HG02870 (cell line): ENCODE data around the gene SZT2.
"Not testable (repeated sequence)": the region's sequence is repeated elsewhere in the genome, so short reads cannot be mapped to it uniquely, and the experiment has no call there.

Source experiments
- ATAC-seq: cut with Tn5 transposase; IDR thresholded peaks from one replicate; pipeline ENCODE4 v1.9.1; 2021; ENCODE audit warnings: mild to moderate bottlenecking, moderate library complexity; ENCODE audit not compliant: unreplicated experiment

Gene SZT2

DNA sequence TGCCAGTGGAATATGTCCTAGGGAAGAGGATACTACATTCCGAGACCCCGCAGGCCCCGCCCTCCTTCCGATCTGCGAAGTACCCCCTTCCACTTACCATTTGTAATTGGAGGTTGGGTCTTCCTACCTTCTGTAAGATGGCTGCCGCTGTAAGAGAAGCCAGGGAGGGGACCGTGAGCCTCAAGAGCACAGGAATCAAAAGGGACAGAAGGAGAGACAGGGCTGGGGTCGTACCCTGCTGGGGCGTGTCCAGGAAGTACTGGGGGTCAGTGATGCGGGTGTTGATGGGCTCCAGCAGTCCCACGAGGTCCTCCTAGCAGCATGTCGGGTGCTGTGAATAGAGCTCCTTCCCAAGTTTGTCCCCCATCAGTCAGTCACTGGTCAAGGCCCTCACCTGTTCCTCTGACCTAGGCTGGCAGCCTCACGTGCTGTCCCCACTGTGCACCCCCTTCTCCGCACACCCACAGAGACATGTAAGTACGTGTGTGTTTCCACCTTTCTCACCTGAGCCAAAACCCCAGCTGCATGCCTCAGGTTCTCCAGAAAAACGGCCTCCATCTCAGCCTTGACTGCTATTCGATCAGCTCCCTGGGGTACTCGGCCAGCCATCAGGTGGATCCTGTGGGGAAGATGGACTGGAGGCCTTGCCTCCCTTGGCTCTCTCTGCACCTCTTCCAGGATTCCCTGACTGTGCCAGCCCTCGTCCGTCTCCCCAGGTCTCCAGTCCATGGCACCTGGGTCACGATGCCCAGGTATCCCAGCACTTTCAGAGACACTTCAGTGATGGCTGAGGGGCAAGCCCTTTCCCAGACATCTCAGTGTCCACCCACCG, 62.2 kb downstream of the SZT2 start:
- ATAC-seq, result no peak

DNA sequence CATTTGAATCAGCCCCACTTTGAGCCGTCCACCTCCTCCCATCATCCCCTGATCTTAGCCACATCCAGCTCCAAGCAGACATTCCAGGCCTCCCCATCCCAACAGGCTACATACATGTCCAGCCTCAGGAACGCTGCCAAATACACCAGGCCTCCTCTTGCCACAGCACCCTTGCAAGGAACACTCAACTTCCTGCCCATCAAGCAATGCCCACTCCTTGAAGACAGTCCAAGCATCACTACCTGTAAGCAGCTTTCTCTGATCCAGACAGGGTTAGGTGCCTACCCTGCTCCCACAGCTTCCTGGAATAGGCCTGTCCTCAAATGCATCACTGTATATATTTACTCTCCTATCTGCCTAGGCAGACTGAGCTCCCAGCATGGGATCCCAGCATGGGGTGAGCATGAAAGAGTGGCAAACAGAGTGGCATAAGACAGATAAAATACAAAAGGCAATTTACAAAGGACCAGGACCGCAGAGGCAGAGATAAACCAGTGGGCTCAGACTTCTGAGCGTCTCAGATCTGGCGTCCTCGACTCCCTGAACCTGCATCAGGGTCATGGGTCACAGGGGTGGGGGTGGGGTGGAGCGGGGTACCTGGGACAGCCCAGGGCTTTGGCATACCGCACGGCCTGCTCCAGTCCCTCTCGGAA, 63.2 kb downstream of the SZT2 start:
- no peak for ATAC-seq

DNA sequence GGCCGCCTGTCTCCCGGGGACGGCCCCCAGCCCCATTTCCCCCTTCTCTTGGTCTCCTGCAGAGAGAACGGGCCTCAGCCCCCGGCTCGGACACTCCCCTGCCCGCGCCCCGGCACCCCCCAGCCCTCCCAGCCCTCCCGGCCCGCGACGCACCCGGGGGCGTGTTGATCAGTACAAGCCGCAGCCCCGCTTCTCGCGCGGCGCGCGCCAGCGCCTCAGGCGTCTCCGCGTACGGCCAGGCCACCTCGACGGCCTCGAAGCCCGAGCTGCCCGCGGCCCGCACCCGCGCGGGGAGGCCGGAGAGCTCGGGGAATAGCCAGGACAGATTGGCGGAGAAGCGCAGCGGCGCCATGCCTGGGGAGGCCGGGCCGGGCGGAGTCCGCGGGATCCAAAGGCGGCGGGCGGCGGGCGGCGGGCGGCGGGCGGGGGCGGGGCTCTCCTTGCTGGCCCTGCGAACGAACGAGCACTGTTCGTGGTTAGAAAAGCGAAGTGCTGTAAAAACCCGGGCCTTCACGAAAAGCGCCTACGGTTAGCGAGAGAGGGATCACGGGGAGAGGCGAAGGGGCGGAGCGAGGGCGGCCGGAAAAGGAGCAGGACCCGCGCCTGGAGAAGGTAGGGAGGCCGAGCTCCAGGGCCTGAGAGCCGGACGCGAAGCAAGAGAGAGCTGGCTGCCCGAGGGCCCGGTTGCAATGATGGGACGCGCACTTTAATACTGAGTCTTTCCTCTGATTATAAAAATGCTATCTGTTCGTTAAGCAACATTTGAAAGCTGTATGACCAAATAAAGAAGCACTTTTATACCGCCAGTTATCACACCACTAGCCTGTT, 64.0 kb downstream of the SZT2 start, which contains the start of gene HYI:
Gene HYI, minus strand, starts transcription at position 490 of the 828 bp plus-strand sequence. Its CDS starts 138 bp downstream, at position 352.
- no peak for ATAC-seq

DNA sequence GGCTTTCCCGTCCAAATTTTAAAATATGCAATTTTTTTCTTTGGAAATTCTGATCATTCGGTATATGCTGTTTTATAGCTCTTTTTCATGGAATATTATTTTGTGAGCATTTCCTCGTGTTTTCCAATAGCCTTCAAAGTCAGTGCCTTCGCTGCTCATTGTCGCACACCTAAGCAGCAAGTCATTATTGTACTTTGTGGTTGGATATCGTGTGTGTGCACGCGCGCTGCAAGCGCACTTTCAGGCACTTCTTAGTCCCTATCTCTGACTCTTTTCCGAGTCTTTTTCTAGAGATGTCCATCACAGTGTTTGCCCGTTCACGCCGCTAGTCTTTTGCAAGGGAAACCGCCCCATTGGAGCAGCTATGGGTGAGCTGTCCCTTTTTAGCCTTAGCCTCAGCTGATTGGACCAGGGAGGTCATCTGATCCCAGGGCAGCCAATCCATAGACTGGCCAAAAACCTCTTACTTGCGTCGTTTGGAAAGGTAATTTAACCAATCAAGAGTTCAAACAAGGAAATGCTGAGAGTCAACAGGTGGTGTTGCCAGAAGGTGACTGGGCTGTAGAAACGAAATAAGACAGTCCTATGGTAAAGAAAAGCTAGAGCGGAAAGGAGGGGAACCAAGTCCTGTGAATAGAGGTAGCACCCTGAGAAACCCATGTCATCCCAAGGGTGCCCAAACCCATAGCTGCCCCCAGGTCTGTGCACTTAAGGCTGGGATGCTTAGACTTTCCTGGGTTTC, 64.7 kb downstream of the SZT2 start:
- ATAC-seq, result peak; percentile 67

DNA sequence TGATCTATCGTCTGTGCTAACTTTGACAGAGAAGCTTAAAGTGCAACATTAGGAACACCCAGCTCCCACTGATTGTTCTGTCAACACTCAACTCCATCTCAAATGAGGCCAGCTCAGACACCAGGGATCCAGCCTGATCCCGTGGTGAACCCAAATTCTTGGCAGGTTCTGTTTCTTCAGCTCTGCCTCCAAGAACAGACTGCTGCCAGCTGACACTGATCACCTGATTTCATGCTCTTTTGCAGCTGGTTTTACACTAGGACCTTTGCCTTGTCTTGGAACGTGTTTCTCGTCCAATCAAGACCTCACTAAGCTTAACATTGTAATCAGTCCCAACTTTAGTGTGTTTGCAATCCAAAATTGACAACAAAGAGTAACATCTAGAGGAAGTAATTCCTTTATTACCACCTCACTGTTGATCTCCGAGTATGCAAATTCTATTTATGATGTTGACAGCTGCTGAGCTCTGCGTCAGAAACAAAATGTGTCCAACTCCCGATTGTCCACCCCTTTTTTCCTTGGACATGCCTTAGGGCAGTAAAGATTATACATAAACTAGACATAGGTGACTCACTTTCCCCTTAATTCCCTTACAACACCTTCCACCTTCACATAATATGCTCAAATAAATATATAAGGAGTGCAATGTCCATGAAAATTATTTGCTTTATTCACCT, 65.7 kb downstream of the SZT2 start:
- ATAC-seq, result no peak

DNA sequence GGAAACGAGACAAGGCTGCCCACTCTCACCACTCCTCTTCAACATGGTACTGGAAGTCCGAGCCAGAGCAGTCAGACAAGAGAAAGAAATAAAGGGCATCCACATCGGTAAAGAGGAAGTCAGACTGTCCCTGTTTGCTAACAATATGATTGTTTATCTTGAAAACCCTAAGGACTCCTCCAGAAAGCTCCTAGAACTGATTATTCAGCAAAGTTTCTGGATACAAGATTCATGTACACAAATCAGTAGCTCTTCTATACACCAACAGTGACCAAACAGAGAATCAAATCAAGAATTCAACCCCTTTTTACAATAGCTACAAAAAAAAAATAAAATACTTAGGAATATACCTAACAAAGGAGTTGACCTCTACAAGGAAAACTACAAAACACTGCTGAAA, 68.7 kb downstream of the SZT2 start:
- ATAC-seq, result not testable (repeated sequence)

DNA sequence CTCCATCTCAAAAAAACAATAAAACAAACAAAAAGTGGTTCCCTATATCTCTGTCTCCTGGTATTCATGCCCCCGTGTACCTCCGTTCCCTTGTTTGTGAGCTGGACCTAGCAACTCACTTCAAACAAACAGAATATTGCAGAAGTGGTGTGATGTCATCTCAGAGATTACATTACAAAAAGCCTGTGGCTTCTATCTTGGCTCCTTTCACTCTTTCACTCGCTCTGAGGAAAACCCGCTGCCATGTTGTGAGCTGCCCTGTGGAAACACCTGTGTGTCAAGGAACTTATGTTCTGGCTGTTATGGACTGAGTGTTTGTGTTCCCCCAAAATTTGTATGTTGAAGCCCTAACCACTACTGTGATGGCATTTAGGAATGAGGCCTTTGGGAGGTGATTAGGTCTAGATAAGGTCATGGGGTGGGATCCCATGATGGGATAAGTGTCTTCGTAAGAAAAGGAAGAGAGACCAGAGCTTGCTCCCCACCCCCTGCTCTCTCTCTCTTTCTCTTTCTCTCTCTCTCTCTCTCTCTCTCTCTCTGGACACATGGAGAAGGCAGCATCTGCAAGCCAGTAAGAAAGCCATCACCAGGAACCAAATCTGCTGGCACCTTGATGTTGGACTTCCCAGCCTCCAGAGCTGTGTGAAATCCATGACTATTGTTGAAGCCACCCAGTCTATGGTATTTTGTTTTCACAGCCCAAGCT, 71.4 kb downstream of the SZT2 start:
- ATAC-seq, result no peak

DNA sequence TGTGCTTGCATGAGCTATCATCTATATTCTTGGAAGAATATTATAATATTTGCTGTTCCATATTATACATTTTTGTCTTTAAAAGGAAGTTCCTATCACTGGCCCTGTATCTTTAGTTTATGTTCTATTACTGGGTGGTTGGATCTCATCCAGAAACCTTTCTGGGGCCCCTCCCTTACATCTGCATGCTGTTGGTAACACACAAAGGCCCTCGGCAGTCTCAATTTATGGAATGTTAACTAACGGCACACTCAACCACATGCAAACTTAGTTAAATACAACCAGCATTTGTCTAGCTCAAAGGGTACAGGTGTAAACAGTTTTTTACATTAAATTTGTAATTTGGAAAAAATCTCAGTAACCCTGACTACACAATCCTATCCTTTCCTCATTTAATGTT, 73.8 kb downstream of the SZT2 start:
- no peak for ATAC-seq

DNA sequence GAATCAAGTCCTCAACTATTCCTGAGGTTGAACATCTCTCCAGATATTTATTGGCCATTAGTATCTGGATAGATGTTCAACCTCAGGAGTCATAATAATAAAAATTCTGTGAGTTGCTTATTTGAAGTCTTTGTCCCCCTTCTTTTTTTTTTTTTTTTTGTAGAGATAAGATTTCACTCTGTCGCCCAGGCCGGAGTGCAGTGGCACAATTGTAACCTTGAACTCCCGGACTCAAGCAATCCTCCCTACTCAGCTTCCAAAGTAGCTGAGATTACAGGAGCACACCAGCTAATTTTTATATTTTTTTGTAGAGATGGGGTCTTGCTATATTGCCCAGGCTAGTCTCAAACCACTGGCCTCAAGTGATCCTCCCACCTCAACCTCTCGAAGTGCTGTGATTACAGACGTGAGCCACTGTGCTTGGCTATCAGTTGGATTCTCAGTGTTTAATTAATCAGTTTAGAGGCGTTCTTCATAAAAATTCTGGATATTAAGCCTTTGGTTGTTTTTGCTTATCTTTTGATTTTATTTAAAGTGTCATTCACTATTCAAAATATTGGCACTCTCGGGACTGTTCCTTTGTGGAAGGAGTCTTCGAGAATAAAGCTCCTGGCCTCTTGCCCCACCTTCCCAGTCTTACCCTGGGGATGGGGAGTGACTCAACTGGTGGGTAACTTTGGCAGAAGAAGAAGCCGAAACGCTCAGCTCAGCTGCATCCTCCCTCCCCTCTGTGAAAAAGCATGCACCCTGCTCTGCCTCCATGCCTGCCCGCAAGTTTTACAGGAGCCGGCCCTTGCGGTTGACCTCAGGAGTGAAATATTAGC, 75.2 kb downstream of the SZT2 start:
- ATAC-seq, result no peak

DNA sequence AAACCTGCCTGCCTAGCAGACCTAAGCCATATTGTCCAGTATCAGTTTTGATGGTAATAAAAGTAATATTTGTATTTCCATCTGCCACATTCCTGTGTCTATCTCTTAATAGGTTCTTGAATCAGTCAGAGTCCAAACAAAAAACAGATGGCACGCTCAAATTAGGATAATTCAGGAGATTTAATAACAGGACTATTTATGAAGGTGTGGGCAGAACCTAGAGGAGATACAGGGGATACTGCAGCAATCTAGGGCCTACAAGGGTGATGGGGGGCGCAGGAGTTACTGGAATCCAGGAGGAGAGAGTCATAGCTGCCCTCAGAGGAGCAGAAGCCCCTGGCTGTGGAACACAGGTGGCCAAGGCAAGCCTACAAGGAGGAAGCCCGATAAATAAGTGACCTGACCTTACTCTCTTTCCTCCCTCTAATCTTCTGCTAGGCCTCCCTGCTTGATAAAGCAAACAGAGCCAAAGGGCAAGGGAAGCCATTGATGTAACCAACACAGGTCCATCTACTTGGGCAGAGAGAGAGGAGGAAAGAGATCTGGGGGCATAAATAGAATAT, 75.9 kb downstream of the SZT2 start:
- no peak for ATAC-seq

DNA sequence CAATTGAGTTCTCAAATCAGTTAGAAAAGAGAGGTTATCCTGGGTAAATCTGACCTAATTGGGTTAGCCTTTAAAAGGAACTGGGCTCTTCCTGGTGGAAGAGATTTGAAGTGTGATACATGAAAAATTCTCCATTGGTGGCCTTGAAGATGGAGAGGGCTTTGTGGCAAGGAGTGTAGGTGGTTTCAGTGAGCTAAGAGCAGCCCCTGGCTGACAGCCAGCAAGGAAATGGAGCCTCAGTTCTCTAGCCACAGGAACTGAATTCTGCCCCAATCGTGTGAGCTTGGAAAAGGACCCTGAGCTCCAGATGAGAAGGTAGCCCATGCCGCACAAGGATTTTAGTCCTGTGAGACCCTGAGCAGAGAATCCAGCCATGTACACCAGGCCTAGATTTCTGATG, 76.7 kb downstream of the SZT2 start:
- no peak for ATAC-seq

DNA sequence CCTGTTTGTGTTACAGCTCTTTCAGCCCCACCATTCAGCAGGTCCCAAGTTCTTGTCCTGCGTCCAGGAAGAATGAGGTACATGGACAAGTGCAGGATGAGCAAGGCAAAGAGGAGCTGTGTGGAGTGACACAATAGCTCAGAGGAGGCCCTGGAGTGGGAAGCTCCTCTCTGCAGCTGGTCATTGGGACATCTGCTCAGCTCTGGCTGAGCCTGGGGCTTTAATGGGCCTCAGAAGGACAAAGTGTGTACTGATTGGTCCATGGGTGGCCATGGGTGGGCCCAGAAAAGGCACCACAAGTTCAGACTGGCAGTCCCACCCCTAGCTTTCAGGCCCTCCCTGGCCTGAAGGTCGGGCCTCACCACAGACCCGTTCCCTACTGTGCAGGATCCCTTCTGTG, 78.7 kb downstream of the SZT2 start:
- ATAC-seq, result no peak

DNA sequence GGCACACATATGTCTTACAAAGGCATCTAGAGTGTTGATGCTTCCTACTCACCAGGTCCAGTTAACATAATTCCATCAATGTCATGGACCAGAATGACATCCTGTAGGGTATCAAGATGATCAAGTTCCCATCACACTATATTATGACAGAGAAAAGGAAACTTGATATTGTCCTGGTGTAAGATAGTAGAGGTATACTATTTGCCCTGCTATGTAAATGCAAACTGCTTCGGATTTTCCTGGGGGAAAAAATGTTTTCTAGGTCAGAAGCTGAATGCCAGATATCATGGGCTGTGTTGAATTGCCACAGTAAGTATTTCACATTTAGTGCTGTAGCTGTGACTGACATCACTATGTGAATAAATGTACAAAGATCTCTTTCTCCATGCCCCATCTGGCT, 80.2 kb downstream of the SZT2 start:
- ATAC-seq, result no peak

DNA sequence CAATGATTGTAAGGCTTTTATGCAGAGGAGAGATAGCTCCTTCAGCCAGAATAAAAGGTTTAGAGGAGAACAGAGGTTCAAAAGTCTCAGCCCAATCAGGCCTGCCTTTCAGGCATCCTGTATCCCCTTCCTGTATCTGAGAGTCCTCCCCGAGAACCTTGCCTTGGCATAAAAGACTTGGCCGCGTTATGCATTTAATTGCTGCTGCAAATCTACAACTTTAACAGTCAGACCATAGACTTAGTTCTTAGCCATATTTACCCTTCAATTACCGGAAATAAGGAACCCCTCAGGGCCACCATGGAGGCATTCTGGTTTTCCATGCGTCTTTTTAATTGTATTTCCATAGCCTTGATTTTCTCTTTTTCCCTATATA, 82.4 kb downstream of the SZT2 start:
- ATAC-seq, result no peak

DNA sequence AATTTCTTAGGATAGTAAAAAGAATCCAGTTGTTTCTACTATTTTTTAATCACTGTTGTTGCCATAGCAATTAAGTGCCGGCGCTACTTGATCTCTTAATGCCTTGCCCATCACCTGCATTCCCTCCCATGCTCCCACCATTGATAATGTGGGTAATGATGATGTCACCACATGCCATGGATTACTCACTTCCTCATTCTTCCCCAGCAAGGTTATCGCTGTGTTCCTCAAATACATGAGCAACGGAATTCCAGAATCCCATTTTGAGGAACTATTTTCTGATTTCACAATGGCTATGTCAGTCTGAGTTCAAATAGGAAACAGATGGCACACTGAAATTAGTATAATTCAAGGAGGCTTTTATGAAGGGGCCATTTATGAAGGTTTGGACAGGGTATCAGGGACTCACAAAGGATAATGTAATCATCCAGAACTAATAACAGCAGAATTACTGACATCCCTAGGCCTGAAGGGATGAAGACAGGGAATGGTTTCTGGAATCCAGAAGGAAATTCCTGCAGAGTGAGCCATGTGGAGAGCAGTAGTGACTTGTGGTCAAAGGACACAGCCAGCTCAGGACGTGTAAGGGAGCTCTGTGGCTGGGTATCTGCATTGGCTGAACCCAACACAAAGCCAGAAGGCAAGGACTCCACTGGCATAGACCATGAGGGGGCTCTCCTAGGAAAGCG, 82.9 kb downstream of the SZT2 start:
- ATAC-seq, result not testable (repeated sequence)

DNA sequence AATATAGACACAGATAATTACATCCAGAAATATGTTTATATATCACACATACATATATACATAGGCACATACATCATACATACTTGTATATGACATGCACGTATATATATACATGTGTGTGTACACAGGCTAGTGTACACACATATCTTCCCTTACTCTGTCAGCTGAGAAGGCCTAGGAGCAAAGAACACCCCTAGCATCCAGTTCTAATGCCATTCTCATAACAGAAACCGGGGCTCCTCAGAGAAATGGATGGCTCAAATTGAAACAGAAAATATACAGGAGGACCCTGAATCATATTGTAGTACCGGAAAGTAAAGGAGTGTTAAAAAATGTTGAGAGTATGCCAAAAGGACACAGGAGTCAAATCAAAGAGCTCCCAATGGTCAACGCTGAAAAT, 83.8 kb downstream of the SZT2 start:
- ATAC-seq, result no peak

DNA sequence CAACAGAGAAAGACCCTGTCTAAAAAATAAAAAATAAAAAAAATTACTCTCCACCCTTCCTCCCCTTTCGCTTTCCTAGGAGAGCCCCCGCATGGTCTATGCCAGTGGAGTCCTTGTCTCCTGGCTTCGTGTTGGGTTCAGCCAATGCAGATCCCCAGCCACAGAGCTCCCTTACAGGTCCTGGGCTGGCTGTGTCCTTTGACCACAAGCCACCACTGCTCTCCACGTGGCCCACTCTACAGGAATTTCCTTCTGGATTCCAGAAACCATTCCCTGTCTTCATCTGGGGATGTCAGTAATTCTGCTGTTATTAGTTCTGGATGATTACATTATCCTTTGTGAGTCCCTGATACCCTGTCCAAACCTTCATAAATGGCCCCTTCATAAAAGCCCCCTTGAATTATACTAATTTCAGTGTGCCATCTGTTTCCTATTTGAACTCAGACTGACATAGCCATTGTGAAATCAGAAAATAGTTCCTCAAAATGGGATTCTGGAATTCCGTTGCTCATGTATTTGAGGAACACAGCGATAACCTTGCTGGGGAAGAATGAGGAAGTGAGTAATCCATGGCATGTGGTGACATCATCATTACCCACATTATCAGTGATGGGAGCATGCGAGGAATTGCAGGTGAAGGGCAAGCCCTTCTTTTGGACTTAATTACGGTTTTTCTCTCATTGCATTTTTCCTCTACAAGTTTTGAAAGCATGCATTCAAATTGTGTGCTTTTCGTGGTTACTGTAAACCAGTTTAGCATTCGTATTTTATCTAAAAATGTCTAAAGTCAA, 86.1 kb downstream of the SZT2 start:
- not testable (repeated sequence) for ATAC-seq
